Measurements from ENCODE around the gene KCP. TPM values are rescaled to one million over a fixed set of nuclear protein-coding genes. Genes with fewer than 3 reads are reported as not detected.

The KCP gene
- total and polyA plus RNA-seq, 2 donors (not counting 1 experiment from before 2014, with no cell fraction given): 2.3 to 3.8 TPM

DNA sequence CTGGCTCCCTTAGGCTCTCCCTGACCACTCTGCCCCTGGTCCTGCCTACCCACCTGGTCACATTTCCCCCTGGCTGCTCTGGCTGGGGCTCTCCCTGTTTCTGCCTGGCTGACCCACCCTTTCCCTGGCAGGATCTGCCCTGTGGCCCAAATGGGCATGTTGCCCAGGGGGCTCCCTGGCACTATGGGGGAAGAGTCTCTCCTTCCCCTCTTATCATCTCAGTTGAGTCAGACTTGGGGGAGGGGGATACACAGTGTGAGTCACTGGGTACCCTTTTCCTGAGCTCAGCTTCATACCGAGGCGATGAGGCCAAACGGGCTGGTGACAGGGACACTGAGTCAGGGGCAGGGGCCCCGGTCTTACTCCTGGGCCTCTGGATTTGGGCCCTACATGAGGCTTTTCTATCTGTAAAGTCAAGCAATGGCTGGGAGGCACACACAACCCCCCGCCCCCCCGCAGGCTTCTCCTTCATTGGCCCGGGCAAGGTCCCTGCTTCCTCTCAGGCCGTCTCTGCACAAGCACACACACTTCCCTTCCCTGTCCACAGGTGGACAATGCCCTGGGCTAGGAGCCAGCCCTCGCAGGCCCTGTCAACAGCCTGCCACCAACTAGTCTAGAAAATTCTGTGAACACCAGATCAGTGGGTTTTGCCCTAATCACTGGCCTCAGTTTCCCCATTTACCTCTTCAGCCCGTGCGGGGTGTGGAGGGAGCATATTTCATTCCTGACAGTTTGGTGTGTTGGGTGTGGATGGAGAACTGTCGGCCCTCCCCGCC, 80.9 kb downstream of the KCP start:
- Mint-ChIP-seq H3K4me1 (peaks cover 20% of the 10 kb centered on the region), H3K27me3 (peaks cover 46% of the 10 kb centered on the region), H3K4me3 (peak overlapping the region; percentile 82), H3K9me3 (ENCODE audit: insufficient read depth) (no peaks in the 10 kb centered on the region), H3K27ac (no peak overlapping the region)
- no peaks in the 10 kb centered on the region for H3K36me3 ChIP-seq (replicated peaks in 1 of 2; ENCODE audit: control extremely low read depth in 1 of 2, control insufficient read depth in 1 of 2, extremely low read depth in 1 of 2, insufficient read depth in 2 of 2, low read length in 1 of 2)
- no peak overlapping the region for H3K27ac ChIP-seq (ENCODE audit: low read length in 2 of 2)
- WGBS (ENCODE audit: insufficient coverage): 37% methylated on average over 10 of the region's 13 CpGs
- peaks cover 0 to 52% (median 20%) of the 10 kb centered on the region in 4 experiments for H3K27me3 ChIP-seq (replicated peaks in 1 of 4; ENCODE audit: control extremely low read depth in 1 of 4, control insufficient read depth in 3 of 4, insufficient read depth in 4 of 4, low read length in 3 of 4)
- no peaks in the 10 kb centered on the region for H3K79me2 ChIP-seq (ENCODE audit: control insufficient read depth, insufficient read depth, low read length)
- ATAC-seq (ENCODE audit: low read depth) (no peak), DNase-seq (peak; percentile 15)
- intact Hi-C loops (cut with micrococcal nuclease): no loop called here
- H3K4me2 ChIP-seq (replicated peaks; ENCODE audit: low read depth, low read length, poor library complexity, severe bottlenecking): peak overlapping the region; percentile 94
- peaks cover 31 to 32% of the 10 kb centered on the region in 2 donors for H3K4me1 ChIP-seq (ENCODE audit: control insufficient read depth in 2 of 2, insufficient read depth in 2 of 2, low read length in 2 of 2)
- H4K20me1 ChIP-seq (ENCODE audit: control insufficient read depth, insufficient read depth, low read length, poor library complexity, severe bottlenecking): no peaks in the 10 kb centered on the region
- peak overlapping the region in 4 of 5 experiments; percentile 20 to 48 (median 34) for H3K4me3 ChIP-seq (ENCODE audit: control extremely low read depth in 1 of 5, extremely low read depth in 1 of 5, insufficient read depth in 1 of 5, low read depth in 2 of 5, low read length in 4 of 5)
- peaks cover 0 to 7% (median 0%) of the 10 kb centered on the region in 3 donors for H3K9me3 ChIP-seq (ENCODE audit: control extremely low read depth in 1 of 3, control insufficient read depth in 2 of 3, insufficient read depth in 1 of 3, low read length in 2 of 3)
- peak overlapping the region; percentile 48 for H3K9ac ChIP-seq (ENCODE audit: low read length)
- TF ChIP-seq, protein P1, sequence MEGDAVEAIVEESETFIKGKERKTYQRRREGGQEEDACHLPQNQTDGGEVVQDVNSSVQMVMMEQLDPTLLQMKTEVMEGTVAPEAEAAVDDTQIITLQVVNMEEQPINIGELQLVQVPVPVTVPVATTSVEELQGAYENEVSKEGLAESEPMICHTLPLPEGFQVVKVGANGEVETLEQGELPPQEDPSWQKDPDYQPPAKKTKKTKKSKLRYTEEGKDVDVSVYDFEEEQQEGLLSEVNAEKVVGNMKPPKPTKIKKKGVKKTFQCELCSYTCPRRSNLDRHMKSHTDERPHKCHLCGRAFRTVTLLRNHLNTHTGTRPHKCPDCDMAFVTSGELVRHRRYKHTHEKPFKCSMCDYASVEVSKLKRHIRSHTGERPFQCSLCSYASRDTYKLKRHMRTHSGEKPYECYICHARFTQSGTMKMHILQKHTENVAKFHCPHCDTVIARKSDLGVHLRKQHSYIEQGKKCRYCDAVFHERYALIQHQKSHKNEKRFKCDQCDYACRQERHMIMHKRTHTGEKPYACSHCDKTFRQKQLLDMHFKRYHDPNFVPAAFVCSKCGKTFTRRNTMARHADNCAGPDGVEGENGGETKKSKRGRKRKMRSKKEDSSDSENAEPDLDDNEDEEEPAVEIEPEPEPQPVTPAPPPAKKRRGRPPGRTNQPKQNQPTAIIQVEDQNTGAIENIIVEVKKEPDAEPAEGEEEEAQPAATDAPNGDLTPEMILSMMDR (IDR thresholded peaks at IDR 0.05): no peak
- CTCF ChIA-PET: no interaction called here
- POLR2A ChIA-PET: no interaction called here
- H2AFZ ChIP-seq (ENCODE audit: insufficient read depth, low read depth, low read length, poor library complexity, severe bottlenecking): no peak overlapping the region

GRCh38 chr7:128827971-128828711, 82.4 kb downstream of the KCP start:
- no peaks in the 10 kb centered on the region for H4K20me1 ChIP-seq (ENCODE audit: control insufficient read depth, insufficient read depth, low read length, poor library complexity, severe bottlenecking)
- no peak for TF ChIP-seq EZH2 (IDR thresholded peaks at IDR 0.05; ENCODE audit: borderline replicate concordance, insufficient read depth, low read depth, low read length, poor library complexity, severe bottlenecking)
- TF ChIP-seq, protein P1 (IDR thresholded peaks at IDR 0.05): no peak
- CTCF ChIA-PET: no interaction called here
- DNase-seq (no peak), ATAC-seq (ENCODE audit: low read depth) (no peak)
- H3K27me3 ChIP-seq (replicated peaks in 1 of 4; ENCODE audit: control extremely low read depth in 1 of 4, control insufficient read depth in 3 of 4, insufficient read depth in 4 of 4, low read length in 3 of 4): peaks cover 0 to 52% (median 20%) of the 10 kb centered on the region in 4 experiments
- H3K4me3 ChIP-seq (ENCODE audit: control extremely low read depth in 1 of 5, extremely low read depth in 1 of 5, insufficient read depth in 1 of 5, low read depth in 2 of 5, low read length in 4 of 5): no peak overlapping the region
- no peak overlapping the region for H3K4me2 ChIP-seq (replicated peaks; ENCODE audit: low read depth, low read length, poor library complexity, severe bottlenecking)
- H2AFZ ChIP-seq (ENCODE audit: insufficient read depth, low read depth, low read length, poor library complexity, severe bottlenecking): no peak overlapping the region
- 85% methylated on average over 8 of the region's 10 CpGs for WGBS (ENCODE audit: insufficient coverage)
- peaks cover 0 to 7% (median 0%) of the 10 kb centered on the region in 3 donors for H3K9me3 ChIP-seq (ENCODE audit: control extremely low read depth in 1 of 3, control insufficient read depth in 2 of 3, insufficient read depth in 1 of 3, low read length in 2 of 3)
- POLR2A ChIA-PET: no interaction called here
- H3K36me3 ChIP-seq (replicated peaks in 1 of 2; ENCODE audit: control extremely low read depth in 1 of 2, control insufficient read depth in 1 of 2, extremely low read depth in 1 of 2, insufficient read depth in 2 of 2, low read length in 1 of 2): no peaks in the 10 kb centered on the region
- H3K4me1 ChIP-seq (ENCODE audit: control insufficient read depth in 2 of 2, insufficient read depth in 2 of 2, low read length in 2 of 2): peaks cover 31 to 32% of the 10 kb centered on the region in 2 donors
- Mint-ChIP-seq H3K4me1 (peaks cover 20% of the 10 kb centered on the region), H3K4me3 (no peak overlapping the region), H3K9me3 (ENCODE audit: insufficient read depth) (no peaks in the 10 kb centered on the region), H3K27me3 (peaks cover 43% of the 10 kb centered on the region), H3K27ac (no peak overlapping the region)
- H3K79me2 ChIP-seq (ENCODE audit: control insufficient read depth, insufficient read depth, low read length): no peaks in the 10 kb centered on the region
- H3K9ac ChIP-seq (ENCODE audit: low read length): no peak overlapping the region
- intact Hi-C loops (cut with micrococcal nuclease): no loop called here
- no peak overlapping the region for H3K27ac ChIP-seq (ENCODE audit: low read length in 2 of 2)
